ENCODE measurements around the gene TMEM176B.
"Not testable (repeated sequence)": the region's sequence is repeated elsewhere in the genome, so short reads cannot be mapped to it uniquely, and the experiment has no call there.

TMEM176B gene

GRCh38 chr7:150791746-150792452 is 8.3 kb downstream of the TMEM176B start:
- DNase-seq (ENCODE audit: low read depth in 1 of 2, low spot score in 1 of 2) = no peak

- no peak for DNase-seq (ENCODE audit: low read depth in 1 of 2, low spot score in 1 of 2)
These were observed 8.9 kb downstream of the TMEM176B start for GRCh38 chr7:150791304-150791703.

- no peak for DNase-seq (ENCODE audit: low read depth in 1 of 2, low spot score in 1 of 2)
These were observed 9.6 kb downstream of the TMEM176B start for GRCh38 chr7:150790416-150791075.

- DNase-seq (ENCODE audit: low read depth in 1 of 2, low spot score in 1 of 2) = no peak
These were observed 11.5 kb downstream of the TMEM176B start for GRCh38 chr7:150788474-150789269.

GRCh38 chr7:150787321-150788281 is 12.6 kb downstream of the TMEM176B start:
- DNase-seq (ENCODE audit: low read depth in 1 of 2, low spot score in 1 of 2) = no peak

- DNase-seq (ENCODE audit: low read depth in 1 of 2, low spot score in 1 of 2) = no peak
These were observed 15.2 kb downstream of the TMEM176B start for GRCh38 chr7:150784954-150785353.

- DNase-seq (ENCODE audit: low read depth in 1 of 2, low spot score in 1 of 2) = no peak
These were observed 15.9 kb downstream of the TMEM176B start for GRCh38 chr7:150784120-150784736.

- DNase-seq (ENCODE audit: low read depth in 1 of 2, low spot score in 1 of 2) = no peak
These were observed 18.2 kb downstream of the TMEM176B start for GRCh38 chr7:150781961-150782360.

GRCh38 chr7:150781103-150781502 is 19.1 kb downstream of the TMEM176B start:
- no peak for DNase-seq (ENCODE audit: low read depth in 1 of 2, low spot score in 1 of 2)

- DNase-seq (ENCODE audit: low read depth in 1 of 2, low spot score in 1 of 2) = no peak
These were observed 19.9 kb downstream of the TMEM176B start for GRCh38 chr7:150780292-150780691.

GRCh38 chr7:150778738-150779301 is 21.3 kb downstream of the TMEM176B start:
- peak; percentile 40 to 60 for DNase-seq (ENCODE audit: low read depth in 1 of 2, low spot score in 1 of 2)

GRCh38 chr7:150778014-150778737 is 22.0 kb downstream of the TMEM176B start:
- DNase-seq (ENCODE audit: low read depth in 1 of 2, low spot score in 1 of 2) = no peak

- not testable (repeated sequence) for DNase-seq (ENCODE audit: low read depth in 1 of 2, low spot score in 1 of 2)
These were observed 26.0 kb downstream of the TMEM176B start for GRCh38 chr7:150774131-150774530.

- no peak for DNase-seq (ENCODE audit: low read depth in 1 of 2, low spot score in 1 of 2)
These were observed 30.4 kb downstream of the TMEM176B start for GRCh38 chr7:150769768-150770167.

- no peak for DNase-seq (ENCODE audit: low read depth in 1 of 2, low spot score in 1 of 2)
These were observed 33.8 kb downstream of the TMEM176B start for GRCh38 chr7:150766334-150766709.

- no peak for DNase-seq (ENCODE audit: low read depth in 1 of 2, low spot score in 1 of 2)
These were observed 40.7 kb downstream of the TMEM176B start for GRCh38 chr7:150759479-150759878.

- DNase-seq (ENCODE audit: low read depth in 1 of 2, low spot score in 1 of 2) = no peak
These were observed 43.3 kb downstream of the TMEM176B start for GRCh38 chr7:150756858-150757257.

GRCh38 chr7:150756166-150756565 is 44.0 kb downstream of the TMEM176B start:
- DNase-seq (ENCODE audit: low read depth in 1 of 2, low spot score in 1 of 2) = no peak

- DNase-seq (ENCODE audit: low read depth in 1 of 2, low spot score in 1 of 2) = peak in 1 of 2 donors; percentile 54
These were observed 44.6 kb downstream of the TMEM176B start for GRCh38 chr7:150755473-150756099.
